HPDE6-E6E7 (cell line): ENCODE measurements around the gene HS6ST2.

Experiments
- DNase-seq: peaks from one replicate; pipeline ENCODE4 v3.0.0; 2011; ENCODE audit warnings: missing footprints; ENCODE audit errors: extremely low spot score

The HS6ST2 gene

GRCh38 chrX:132790329-132790728, 168.1 kb downstream of the HS6ST2 start:
- DNase-seq: no peak

- no peak for DNase-seq
Measured at GRCh38 chrX:132786217-132786616, 172.2 kb downstream of the HS6ST2 start.

- no peak for DNase-seq
Measured at GRCh38 chrX:132778917-132779316, 179.5 kb downstream of the HS6ST2 start.

- DNase-seq: no peak
Measured at GRCh38 chrX:132776486-132777210, 181.8 kb downstream of the HS6ST2 start.

- no peak for DNase-seq
Measured at GRCh38 chrX:132775263-132775823, 183.1 kb downstream of the HS6ST2 start.

GRCh38 chrX:132774010-132774714, 184.3 kb downstream of the HS6ST2 start:
- no peak for DNase-seq

GRCh38 chrX:132769609-132770008, 188.8 kb downstream of the HS6ST2 start:
- DNase-seq: no peak

GRCh38 chrX:132766452-132766851, 192.0 kb downstream of the HS6ST2 start:
- DNase-seq: no peak

- DNase-seq: no peak
Measured at GRCh38 chrX:132763528-132763927, 194.9 kb downstream of the HS6ST2 start.

- no peak for DNase-seq
Measured at GRCh38 chrX:132758759-132759158, 199.7 kb downstream of the HS6ST2 start.

- no peak for DNase-seq
Measured at GRCh38 chrX:132757066-132757623, 201.3 kb downstream of the HS6ST2 start.

GRCh38 chrX:132756439-132756838, 202.0 kb downstream of the HS6ST2 start:
- DNase-seq: no peak

GRCh38 chrX:132751063-132751690, 207.3 kb downstream of the HS6ST2 start:
- no peak for DNase-seq

- DNase-seq: no peak
Measured at GRCh38 chrX:132750331-132751062, 207.9 kb downstream of the HS6ST2 start.

GRCh38 chrX:132749406-132749805, 209.0 kb downstream of the HS6ST2 start:
- DNase-seq: no peak

- no peak for DNase-seq
Measured at GRCh38 chrX:132748909-132749308, 209.5 kb downstream of the HS6ST2 start.

GRCh38 chrX:132748268-132748667, 210.2 kb downstream of the HS6ST2 start:
- DNase-seq: no peak

- DNase-seq: no peak
Measured at GRCh38 chrX:132745593-132745992, 212.8 kb downstream of the HS6ST2 start.

GRCh38 chrX:132744470-132744869, 214.0 kb downstream of the HS6ST2 start:
- DNase-seq: no peak

GRCh38 chrX:132743086-132743485, 215.3 kb downstream of the HS6ST2 start:
- DNase-seq: no peak

GRCh38 chrX:132742246-132742645, 216.2 kb downstream of the HS6ST2 start:
- DNase-seq: no peak

- DNase-seq: no peak
Measured at GRCh38 chrX:132741689-132742088, 216.7 kb downstream of the HS6ST2 start.
